22Rv1 (cell line): Measurements from ENCODE around the gene TMEM82.

ENCODE experiments used
- CTCF ChIP-seq: fragments of 450-650 bp; IDR thresholded peaks from 2 replicates; pipeline ENCODE4 v1.5.1; 2017; ENCODE audit warnings: mild to moderate bottlenecking
- ZFX ChIP-seq: fragments of 450-650 bp; IDR thresholded peaks from 2 replicates; pipeline ENCODE4 v1.6.1; 2017; ENCODE audit warnings: antibody characterized with exemption, borderline replicate concordance

GRCh38 chr1:15757016-15757543 is 14.8 kb downstream of the TMEM82 start:
- TF ChIP-seq CTCF = no peak
- no peak for TF ChIP-seq ZFX
